Adrenal gland (tissue), 12 donors: ENCODE measurements around the gene ARMH1. TPM values are rescaled to one million over a fixed set of nuclear protein-coding genes. Genes with fewer than 3 reads are reported as not detected.

Source experiments
- DNase-seq, 7 donors: peaks; one replicate each; pipeline ENCODE4 v3.0.0-alpha.2; 2019 to 2020
- H3K27ac ChIP-seq, 5 donors: fragments of 200-600 bp; sonication (generic) in 4 of 5; 1 replicate in 3 of 5; 2 replicates in 2 of 5; pipeline versions ENCODE4 v1.5.1 to v1.8.0; 2016 to 2020; ENCODE audit warnings: mild to moderate bottlenecking in 1 of 5
- H3K27me3 ChIP-seq: fragments of 200-600 bp; 2 replicates; pipeline ENCODE4 v1.8.0; 2021
- H3K36me3 ChIP-seq, 2 donors: fragments of 200-600 bp; replicated peaks in 1 of 2; 1 replicate in 1 of 2; 2 replicates in 1 of 2; pipeline versions ENCODE4 v1.5.1 to v1.8.0; 2018 to 2022
- H3K4me1 ChIP-seq, 2 donors: fragments of 200-600 bp; replicated peaks in 1 of 2; 1 replicate in 1 of 2; 2 replicates in 1 of 2; pipeline versions ENCODE4 v1.5.1 to v1.8.0; 2018 to 2021
- H3K4me3 ChIP-seq, 4 donors: fragments of 200-600 bp; sonication (generic) in 3 of 4; one replicate each; pipeline ENCODE4 v1.5.1; 2016 to 2018
- H3K9me3 ChIP-seq, 3 donors: fragments of 200-600 bp; sonication (generic) in 1 of 3; replicated peaks in 1 of 3; 1 replicate in 2 of 3; 2 replicates in 1 of 3; pipeline versions ENCODE4 v1.5.1 to v1.8.0; 2016 to 2021
- POLR2A ChIP-seq, 2 donors: fragments of 450-650 bp; IDR thresholded peaks; one replicate each; pipeline ENCODE4 v1.6.1; 2017; ENCODE audit warnings: antibody characterized with exemption in 2 of 2, mild to moderate bottlenecking in 2 of 2, moderate library complexity in 1 of 2
- WGBS, 4 donors: extraction: QIAGEN DNeasy Blood & Tissue Kit in 2 of 4; methylation state at CpG; one replicate each; pipeline versions ENCODE4 v1.1.5 to v1.1.7; 2013 to 2017; 5-methylcytosine and 5-hydroxymethylcytosine counted together
- intact Hi-C, 2 donors: fragments of 100-400 bp; cut with DNase I; formaldehyde crosslinking; loops; one replicate each; pipeline versions ENCODE4 v1.14.1 to v1.15.0; 2022 to 2023
- polyA plus RNA-seq, 3 donors: library from polyadenylated mRNA; stranded (reverse); fragments of 200-250 nt in 2 of 3; fragments of 350-450 nt in 1 of 3; fragmentation: Illumina TruSeq in 1 of 3; extraction: RNeasy Lipid Tissue Mini Kit (QIAGEN cat#74804) in 1 of 3; gene quantifications; one replicate each; pipeline ENCODE4 v1.2.3, GENCODE V29; 2013 to 2014
- total RNA-seq, 9 donors: library from RNA; depleted of rRNA in 4 of 9; stranded (reverse); fragments of >200 nt in 4 of 9; fragments of 120-200 nt in 1 of 9; fragmentation: NEBNext Ultra II Directional in 1 of 9; extraction: Animal tissue kit (Norgen Biotek cat#: 25700) in 1 of 9; gene quantifications; one replicate each; pipeline versions ENCODE4 v1.1.0 to v1.2.4, GENCODE V29; 2013 to 2023
- TF ChIP-seq, protein P1 (sequence below), 6 experiments: fragments of 450-650 bp in 4 of 6; fragments of 200-600 bp in 2 of 6; sonication (generic) in 1 of 6; IDR thresholded peaks; 1 replicate in 5 of 6; 2 replicates in 1 of 6; pipeline versions ENCODE4 v1.5.1 to v1.8.0; 2016 to 2021; ENCODE audit warnings: antibody characterized with exemption in 6 of 6, mild to moderate bottlenecking in 2 of 6, moderate library complexity in 1 of 6
- donor health status: healthy with polysubstance abuse.
- donor health status: Bipolar disorder and iron deficiency.
- donor health status: DM: yes; HTN: yes; CAD: no.
- donor health status: DM: no; HTN: no; CAD: no.
- donor health status: DM: no; HTN: no; CAD: no.
- donor health status: DM: yes; HTN: yes; CAD: no.

The ARMH1 gene
- total and polyA plus RNA-seq, 12 donors = 0.18 to 76.0 (median 4.3) TPM

DNA sequence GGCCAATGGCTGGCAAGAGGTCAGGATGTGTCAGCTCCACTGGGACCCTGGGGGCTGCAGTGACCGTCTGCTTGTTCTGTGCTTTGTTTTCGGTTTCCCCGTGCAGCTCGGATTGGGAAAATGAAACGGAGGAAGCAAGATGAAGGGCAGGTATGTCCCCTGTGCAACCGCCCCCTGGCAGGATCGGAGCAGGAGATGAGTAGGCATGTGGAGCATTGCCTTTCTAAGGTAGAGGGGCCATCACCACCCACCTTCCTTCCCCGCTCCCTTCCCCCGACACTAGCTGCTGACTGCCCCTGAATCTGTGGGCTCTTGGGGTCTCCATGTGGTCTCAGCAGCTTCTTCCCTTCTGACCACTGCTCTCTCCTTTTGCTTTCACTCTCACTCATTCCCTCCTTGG lies 39.1 kb upstream of the ARMH1 start:
- TF ChIP-seq, protein P1, sequence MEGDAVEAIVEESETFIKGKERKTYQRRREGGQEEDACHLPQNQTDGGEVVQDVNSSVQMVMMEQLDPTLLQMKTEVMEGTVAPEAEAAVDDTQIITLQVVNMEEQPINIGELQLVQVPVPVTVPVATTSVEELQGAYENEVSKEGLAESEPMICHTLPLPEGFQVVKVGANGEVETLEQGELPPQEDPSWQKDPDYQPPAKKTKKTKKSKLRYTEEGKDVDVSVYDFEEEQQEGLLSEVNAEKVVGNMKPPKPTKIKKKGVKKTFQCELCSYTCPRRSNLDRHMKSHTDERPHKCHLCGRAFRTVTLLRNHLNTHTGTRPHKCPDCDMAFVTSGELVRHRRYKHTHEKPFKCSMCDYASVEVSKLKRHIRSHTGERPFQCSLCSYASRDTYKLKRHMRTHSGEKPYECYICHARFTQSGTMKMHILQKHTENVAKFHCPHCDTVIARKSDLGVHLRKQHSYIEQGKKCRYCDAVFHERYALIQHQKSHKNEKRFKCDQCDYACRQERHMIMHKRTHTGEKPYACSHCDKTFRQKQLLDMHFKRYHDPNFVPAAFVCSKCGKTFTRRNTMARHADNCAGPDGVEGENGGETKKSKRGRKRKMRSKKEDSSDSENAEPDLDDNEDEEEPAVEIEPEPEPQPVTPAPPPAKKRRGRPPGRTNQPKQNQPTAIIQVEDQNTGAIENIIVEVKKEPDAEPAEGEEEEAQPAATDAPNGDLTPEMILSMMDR (IDR thresholded peaks at IDR 0.05) = no peak
- no peak for TF ChIP-seq POLR2A (IDR thresholded peaks at IDR 0.05)
- H3K27me3 ChIP-seq = no peaks in the 10 kb centered on the region
- intact Hi-C loops = no loop called here
- no peaks in the 10 kb centered on the region for H3K9me3 ChIP-seq
- 91 to 99% (median 95%) methylated on average over 8 to 9 of the region's 9 CpGs for WGBS, 4 donors
- no peak overlapping the region for H3K4me3 ChIP-seq
- peaks cover 7 to 59% of the 10 kb centered on the region in 2 donors for H3K4me1 ChIP-seq
- no peak overlapping the region for H3K27ac ChIP-seq
- peaks cover 0 to 70% of the 10 kb centered on the region in 2 donors for H3K36me3 ChIP-seq
- no peak for DNase-seq

DNA sequence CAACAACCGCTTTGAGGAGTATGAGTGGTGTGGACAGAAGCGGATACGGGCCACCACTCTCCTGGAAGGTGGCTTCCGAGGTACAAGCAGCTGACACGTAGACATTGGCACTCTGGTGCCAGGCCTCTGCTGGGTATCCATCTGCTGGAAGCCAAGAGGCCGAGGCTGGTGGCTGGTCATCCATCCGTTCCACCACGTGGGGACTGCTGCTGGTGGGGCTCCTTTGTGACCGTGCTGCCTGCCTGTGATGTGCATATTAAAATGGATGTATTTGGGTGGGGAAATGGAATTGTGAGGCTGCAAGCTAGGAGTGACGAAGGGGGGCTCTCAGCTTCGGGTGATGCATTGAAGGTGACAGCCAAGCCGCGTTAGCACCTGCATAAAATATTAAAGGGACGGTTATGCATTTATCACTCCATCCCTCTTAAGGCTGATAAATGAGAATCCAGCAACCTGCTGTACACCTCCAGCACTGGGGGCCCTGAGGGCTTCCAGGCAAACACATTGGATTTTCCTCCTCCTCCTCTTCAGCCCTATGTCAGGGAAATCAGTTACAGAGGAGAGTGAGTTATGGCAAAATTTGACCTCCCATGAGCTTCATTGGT lies 38.3 kb upstream of the ARMH1 start:
- no peak for DNase-seq
- peaks cover 0 to 78% of the 10 kb centered on the region in 2 donors for H3K36me3 ChIP-seq
- H3K4me3 ChIP-seq = no peak overlapping the region
- 89 to 92% (median 91%) methylated on average over 6 to 14 of the region's 14 CpGs for WGBS, 4 donors
- H3K27me3 ChIP-seq = no peaks in the 10 kb centered on the region
- intact Hi-C loops = no loop called here
- no peaks in the 10 kb centered on the region for H3K9me3 ChIP-seq
- no peak for TF ChIP-seq POLR2A (IDR thresholded peaks at IDR 0.05)
- TF ChIP-seq, protein P1 (IDR thresholded peaks at IDR 0.05) = no peak
- peaks cover 9 to 57% of the 10 kb centered on the region in 2 donors for H3K4me1 ChIP-seq
- no peak overlapping the region for H3K27ac ChIP-seq

DNA sequence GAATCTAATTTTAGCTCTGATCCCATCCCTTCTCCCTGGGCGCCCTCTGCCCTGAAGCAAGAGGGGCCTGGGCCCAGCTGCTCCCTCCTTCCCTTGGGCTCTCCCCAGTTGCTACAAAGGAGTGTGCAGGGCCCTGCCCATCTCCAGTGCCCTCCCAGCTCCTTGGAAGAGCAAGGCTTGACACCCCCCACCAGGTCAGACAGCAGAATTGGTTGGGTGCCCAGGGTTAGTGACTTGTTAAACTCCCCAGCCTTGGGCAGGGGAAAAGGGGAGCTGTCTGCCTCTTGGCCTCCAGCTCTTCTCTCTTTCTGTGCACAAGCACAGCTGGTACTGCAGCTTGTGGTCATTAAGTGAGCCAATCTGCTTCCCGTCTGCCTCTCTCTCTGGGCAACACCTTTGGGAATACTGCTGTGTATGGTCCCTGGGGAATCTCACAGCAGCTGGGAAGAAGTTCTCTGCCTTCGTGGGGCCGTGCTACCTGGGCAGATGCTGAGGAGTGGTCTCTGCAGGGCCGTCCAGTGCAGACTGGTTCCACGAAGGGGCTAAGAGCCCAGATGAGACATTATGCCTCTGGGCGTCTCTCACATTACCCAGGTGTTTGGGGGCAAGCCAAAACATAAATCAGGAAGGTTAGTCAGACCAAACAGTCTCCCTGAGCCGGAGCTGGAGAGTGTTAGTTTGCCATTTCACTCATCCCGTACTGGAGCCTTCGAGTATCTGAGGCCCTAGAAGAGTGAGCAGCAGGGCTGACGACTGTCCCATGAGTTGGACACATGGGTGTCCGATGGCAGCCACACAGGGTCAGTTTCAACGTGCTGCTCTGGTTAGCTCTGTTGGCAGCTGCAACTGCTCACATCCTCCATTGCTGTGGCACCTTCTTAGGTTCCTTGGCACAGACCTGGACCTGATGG lies 37.6 kb upstream of the ARMH1 start:
- Histone ChIP-seq H3K4me3 (no peak overlapping the region), H3K4me1 (peaks cover 10 to 61% of the 10 kb centered on the region in 2 donors), H3K27me3 (no peaks in the 10 kb centered on the region), H3K9me3 (no peaks in the 10 kb centered on the region), H3K36me3 (peaks cover 0 to 79% of the 10 kb centered on the region in 2 donors), H3K27ac (peak overlapping the region in 1 of 5 donors; percentile 57)
- intact Hi-C loops = no loop called here
- no peak for TF ChIP-seq POLR2A (IDR thresholded peaks at IDR 0.05)
- TF ChIP-seq, protein P1 (IDR thresholded peaks at IDR 0.05) = no peak
- 50 to 71% (median 69%) methylated on average over 3 to 13 of the region's 13 CpGs for WGBS, 4 donors
- no peak for DNase-seq

DNA sequence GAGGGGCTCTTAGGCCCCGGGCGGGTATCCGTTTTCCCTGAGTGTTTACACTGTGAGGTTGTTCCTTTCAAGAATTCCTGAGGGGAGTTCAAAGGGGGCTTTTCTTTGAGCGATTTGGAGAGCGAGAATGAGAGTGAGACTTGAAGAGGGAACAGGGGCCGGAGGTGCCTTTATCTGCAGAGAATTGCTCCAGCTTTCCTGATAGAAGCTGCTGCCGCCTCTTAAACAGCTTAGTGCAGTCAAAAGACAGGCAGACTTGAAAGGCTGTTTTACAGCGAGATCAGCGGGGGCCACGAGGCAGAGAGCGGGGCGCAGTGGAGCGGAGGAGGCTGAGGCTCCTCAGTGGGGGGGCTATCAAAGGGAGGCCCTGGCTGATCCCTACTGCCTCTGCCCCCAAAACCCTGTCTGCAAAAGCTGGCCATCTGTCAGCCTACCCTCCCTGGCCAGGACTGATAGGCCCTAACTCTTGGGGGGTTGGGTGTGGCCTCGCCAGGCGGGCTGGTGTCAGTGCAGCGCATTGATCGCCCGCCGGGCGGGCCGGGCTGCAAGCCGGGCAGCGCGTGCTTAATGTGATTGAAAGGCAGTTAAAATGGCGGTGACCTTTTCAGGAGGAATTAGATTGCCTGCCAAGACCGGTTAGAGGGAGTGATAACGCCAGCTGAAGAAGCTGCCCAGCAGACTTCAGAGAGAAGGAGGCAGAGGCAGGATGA lies 36.7 kb upstream of the ARMH1 start:
- peak in 1 of 2 donors; percentile 30 for TF ChIP-seq POLR2A (IDR thresholded peaks at IDR 0.05)
- TF ChIP-seq, protein P1 (IDR thresholded peaks at IDR 0.05) = no peak
- peaks cover 7 to 63% of the 10 kb centered on the region in 2 donors for H3K4me1 ChIP-seq
- peak in 5 of 7 donors; percentile 49 to 76 (median 61) for DNase-seq
- H3K27ac ChIP-seq = peak overlapping the region in 2 of 5 donors; percentile 0 to 57
- intact Hi-C loops = no loop called here
- no peak overlapping the region for H3K4me3 ChIP-seq
- H3K36me3 ChIP-seq = peaks cover 0 to 89% of the 10 kb centered on the region in 2 donors
- WGBS, 4 donors = 67 to 84% (median 72%) methylated on average over 19 to 27 of the region's 27 CpGs
- H3K9me3 ChIP-seq = no peaks in the 10 kb centered on the region
- no peaks in the 10 kb centered on the region for H3K27me3 ChIP-seq
